Body of pancreas (tissue), 4 donors: Measurements from ENCODE around the gene MAGEF1.

ENCODE experiments used
- POLR2A ChIP-seq, 3 donors: fragments of 450-650 bp; IDR thresholded peaks; one replicate each; pipeline ENCODE4 v1.6.1; 2016; ENCODE audit warnings: antibody characterized with exemption in 3 of 3, mild to moderate bottlenecking in 2 of 3
- TF ChIP-seq, protein P1 (sequence below), 7 experiments: fragments of 450-650 bp in 4 of 7; fragments of 200-600 bp in 3 of 7; sonication (generic) in 3 of 7; IDR thresholded peaks; one replicate each; pipeline ENCODE4 v1.5.1; 2016 to 2019; ENCODE audit warnings: antibody characterized with exemption in 7 of 7

DNA sequence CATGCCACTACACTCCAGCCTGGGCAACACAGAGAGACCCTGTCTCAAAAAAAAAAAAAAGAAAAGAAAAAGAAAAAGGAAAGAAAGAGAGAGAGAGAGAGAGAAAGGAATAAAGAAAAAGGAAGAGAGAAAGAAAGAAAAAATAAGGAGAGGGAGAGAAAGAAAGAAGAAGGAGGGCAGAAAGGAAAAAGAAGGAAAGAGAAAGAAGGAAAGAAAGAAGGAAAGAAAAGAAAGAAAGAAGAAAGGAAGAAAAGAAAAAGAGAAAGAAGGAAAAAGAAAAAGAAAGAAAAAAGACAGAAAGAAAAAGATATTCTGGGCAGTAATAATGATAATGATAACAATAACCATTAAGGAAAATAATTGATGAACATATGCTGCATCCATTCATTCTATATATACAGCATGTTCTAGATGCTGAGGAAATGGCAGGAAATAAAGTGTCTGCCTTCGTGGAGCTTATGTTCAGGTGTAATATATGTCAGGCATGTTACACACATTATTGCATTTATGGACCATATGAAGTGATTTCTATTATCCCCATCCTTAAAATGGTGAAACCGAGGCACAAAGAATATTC lies 37.4 kb upstream of the MAGEF1 start:
- TF ChIP-seq, protein P1, sequence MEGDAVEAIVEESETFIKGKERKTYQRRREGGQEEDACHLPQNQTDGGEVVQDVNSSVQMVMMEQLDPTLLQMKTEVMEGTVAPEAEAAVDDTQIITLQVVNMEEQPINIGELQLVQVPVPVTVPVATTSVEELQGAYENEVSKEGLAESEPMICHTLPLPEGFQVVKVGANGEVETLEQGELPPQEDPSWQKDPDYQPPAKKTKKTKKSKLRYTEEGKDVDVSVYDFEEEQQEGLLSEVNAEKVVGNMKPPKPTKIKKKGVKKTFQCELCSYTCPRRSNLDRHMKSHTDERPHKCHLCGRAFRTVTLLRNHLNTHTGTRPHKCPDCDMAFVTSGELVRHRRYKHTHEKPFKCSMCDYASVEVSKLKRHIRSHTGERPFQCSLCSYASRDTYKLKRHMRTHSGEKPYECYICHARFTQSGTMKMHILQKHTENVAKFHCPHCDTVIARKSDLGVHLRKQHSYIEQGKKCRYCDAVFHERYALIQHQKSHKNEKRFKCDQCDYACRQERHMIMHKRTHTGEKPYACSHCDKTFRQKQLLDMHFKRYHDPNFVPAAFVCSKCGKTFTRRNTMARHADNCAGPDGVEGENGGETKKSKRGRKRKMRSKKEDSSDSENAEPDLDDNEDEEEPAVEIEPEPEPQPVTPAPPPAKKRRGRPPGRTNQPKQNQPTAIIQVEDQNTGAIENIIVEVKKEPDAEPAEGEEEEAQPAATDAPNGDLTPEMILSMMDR (IDR thresholded peaks at IDR 0.05) = no peak
- TF ChIP-seq POLR2A (IDR thresholded peaks at IDR 0.05) = no peak
